DOHH2 (cell line): ENCODE data around the gene PCARE.

Experiments
- H3F3A ChIP-seq: fragments of 200-600 bp; sonication (generic), shearing (Covaris generic); 2 replicates; pipeline ENCODE4 v1.6.0; 2016; ENCODE audit warnings: antibody characterized with exemption, mild to moderate bottlenecking; ENCODE audit not compliant: control insufficient read depth, insufficient read depth
- H3K27ac ChIP-seq: fragments of 200-600 bp; sonication (generic); 2 replicates; pipeline ENCODE4 v1.5.1; 2014; ENCODE audit warnings: low read depth, mild to moderate bottlenecking, low read length, moderate library complexity
- H3K27me3 ChIP-seq: fragments of 200-600 bp; sonication (generic); 2 replicates; pipeline ENCODE4 v1.6.1; 2014; ENCODE audit warnings: mild to moderate bottlenecking, low read length, mixed read lengths; ENCODE audit not compliant: control insufficient read depth
- H3K36me3 ChIP-seq: fragments of 200-600 bp; sonication (generic); 2 replicates; pipeline ENCODE4 v1.6.1; 2014; ENCODE audit warnings: mild to moderate bottlenecking, low read length, moderate library complexity, mixed read lengths; ENCODE audit not compliant: control insufficient read depth
- H3K4me1 ChIP-seq: fragments of 200-600 bp; sonication (generic); 2 replicates; pipeline ENCODE4 v1.6.1; 2014; ENCODE audit warnings: mild to moderate bottlenecking, low read length, mixed read lengths; ENCODE audit not compliant: control insufficient read depth
- H3K4me2 ChIP-seq: fragments of 200-600 bp; sonication (generic); 2 replicates; pipeline ENCODE4 v1.6.0; 2014; ENCODE audit warnings: mild to moderate bottlenecking, low read length, moderate library complexity
- H3K4me3 ChIP-seq: fragments of 200-600 bp; sonication (generic); 2 replicates; pipeline ENCODE4 v1.5.1; 2014; ENCODE audit warnings: mild to moderate bottlenecking, low read length, mixed read lengths
- H3K79me2 ChIP-seq: fragments of 200-600 bp; sonication (generic); 2 replicates; pipeline ENCODE4 v1.6.1; 2014; ENCODE audit warnings: mild to moderate bottlenecking, low read length, mixed read lengths; ENCODE audit not compliant: control insufficient read depth
- H3K9me2 ChIP-seq: fragments of 200-600 bp; sonication (generic); replicated peaks from 2 replicates; pipeline ENCODE4 v1.6.1; 2014; ENCODE audit warnings: mild to moderate bottlenecking, low read length, mixed read lengths; ENCODE audit not compliant: control insufficient read depth
- H3K9me3 ChIP-seq: fragments of 200-600 bp; sonication (generic); 2 replicates; pipeline ENCODE4 v1.6.1; 2014; ENCODE audit warnings: antibody characterized with exemption, low read length, mixed read lengths; ENCODE audit not compliant: control insufficient read depth, insufficient read depth
- H4K20me1 ChIP-seq: fragments of 200-600 bp; sonication (generic); 2 replicates; pipeline ENCODE4 v1.6.0; 2014; ENCODE audit warnings: low read depth, mild to moderate bottlenecking, antibody characterized with exemption, low read length, moderate library complexity; ENCODE audit not compliant: control insufficient read depth, insufficient read depth
- EZH2phosphoT487 ChIP-seq: fragments of 200-600 bp; sonication (generic); IDR thresholded peaks from 2 replicates; pipeline ENCODE4 v1.6.1; 2017; ENCODE audit warnings: borderline replicate concordance, mild to moderate bottlenecking, antibody characterized with exemption, low read length, moderate library complexity, mixed read lengths
- TF ChIP-seq, protein P1 (sequence below): fragments of 200-600 bp; sonication (generic); IDR thresholded peaks from one replicate; pipeline ENCODE4 v1.5.1; 2014; ENCODE audit warnings: antibody characterized with exemption, mild to moderate bottlenecking, low read depth, low read length; ENCODE audit not compliant: poor library complexity, severe bottlenecking

Gene PCARE

DNA sequence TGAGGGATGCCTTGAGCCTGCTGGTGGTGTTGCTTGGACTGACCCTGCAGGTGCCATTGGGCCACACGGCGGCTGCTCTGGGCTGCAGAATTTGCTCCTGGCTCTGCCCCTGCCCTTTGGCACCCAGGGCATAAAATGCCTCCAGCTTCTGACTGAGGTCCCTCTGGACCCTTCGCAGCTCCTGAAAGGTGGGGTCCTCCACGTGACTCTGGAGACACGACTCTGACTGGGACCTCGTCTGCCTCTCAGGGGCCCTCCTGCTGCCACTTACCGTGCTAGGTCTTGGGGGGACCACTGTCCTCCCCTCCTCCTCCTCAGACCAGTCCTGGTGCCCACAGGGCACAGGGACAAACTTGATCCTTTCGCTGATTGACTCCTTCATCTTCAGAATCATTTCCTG, 2.1 kb downstream of the PCARE start:
- no peak overlapping the region for H3K4me2 ChIP-seq
- no peaks in the 10 kb centered on the region for H3K9me2 ChIP-seq
- no peaks in the 10 kb centered on the region for H3K36me3 ChIP-seq
- H3K4me1 ChIP-seq, result no peaks in the 10 kb centered on the region
- no peaks in the 10 kb centered on the region for H3K9me3 ChIP-seq
- H3F3A ChIP-seq, result no peaks in the 10 kb centered on the region
- no peak for TF ChIP-seq EZH2phosphoT487
- TF ChIP-seq, protein P1, sequence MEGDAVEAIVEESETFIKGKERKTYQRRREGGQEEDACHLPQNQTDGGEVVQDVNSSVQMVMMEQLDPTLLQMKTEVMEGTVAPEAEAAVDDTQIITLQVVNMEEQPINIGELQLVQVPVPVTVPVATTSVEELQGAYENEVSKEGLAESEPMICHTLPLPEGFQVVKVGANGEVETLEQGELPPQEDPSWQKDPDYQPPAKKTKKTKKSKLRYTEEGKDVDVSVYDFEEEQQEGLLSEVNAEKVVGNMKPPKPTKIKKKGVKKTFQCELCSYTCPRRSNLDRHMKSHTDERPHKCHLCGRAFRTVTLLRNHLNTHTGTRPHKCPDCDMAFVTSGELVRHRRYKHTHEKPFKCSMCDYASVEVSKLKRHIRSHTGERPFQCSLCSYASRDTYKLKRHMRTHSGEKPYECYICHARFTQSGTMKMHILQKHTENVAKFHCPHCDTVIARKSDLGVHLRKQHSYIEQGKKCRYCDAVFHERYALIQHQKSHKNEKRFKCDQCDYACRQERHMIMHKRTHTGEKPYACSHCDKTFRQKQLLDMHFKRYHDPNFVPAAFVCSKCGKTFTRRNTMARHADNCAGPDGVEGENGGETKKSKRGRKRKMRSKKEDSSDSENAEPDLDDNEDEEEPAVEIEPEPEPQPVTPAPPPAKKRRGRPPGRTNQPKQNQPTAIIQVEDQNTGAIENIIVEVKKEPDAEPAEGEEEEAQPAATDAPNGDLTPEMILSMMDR, result no peak
- no peak overlapping the region for H3K4me3 ChIP-seq
- no peak overlapping the region for H3K27ac ChIP-seq
- no peaks in the 10 kb centered on the region for H3K27me3 ChIP-seq
- H3K79me2 ChIP-seq, result no peaks in the 10 kb centered on the region
- H4K20me1 ChIP-seq, result no peaks in the 10 kb centered on the region

DNA sequence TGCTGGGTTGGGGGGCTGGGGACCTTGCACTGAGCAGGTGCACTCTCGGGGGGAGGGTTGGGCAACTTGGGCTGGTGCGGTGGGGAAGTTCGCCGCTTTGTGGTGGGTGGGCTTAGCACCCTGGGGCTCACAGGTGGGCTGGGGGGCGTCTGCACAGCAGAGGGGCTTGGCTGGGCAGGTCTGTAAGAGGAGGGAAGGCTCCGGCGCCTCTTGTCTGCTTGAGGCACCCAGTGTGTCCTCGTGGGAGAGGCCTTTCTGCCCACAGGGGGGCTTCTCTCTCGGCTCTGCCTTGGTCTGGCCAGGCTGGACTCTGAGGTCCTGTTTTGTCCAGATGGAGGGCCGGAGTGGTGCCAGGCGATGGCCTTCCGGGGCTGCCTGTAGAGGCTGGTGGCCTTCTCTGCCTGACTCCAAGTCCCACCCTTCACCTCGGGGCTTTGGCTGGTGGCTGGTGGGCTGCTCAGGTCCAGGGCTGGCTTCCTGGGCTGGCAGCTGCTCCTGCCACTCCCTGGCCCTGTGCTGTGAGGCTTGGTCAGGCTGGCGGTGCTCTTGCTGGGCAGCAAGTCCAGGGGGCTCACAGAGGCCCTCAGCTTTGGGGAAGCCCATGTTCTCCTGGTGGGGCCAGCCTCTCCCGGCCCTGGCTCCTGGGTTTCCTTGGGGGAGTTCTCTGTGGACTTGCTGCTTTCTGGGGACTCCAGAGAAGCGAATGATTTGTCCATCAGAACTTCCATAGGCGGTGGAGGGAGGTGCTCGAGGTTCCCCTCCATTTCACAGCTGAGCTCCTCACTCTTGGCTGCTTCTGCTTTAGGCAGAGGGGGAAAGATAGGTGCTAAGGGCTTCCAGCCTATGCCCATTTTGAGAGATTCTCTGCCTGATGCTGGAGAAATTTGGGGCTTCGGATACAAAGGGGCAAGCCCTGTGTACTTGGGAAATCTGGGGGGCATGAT, 3.0 kb downstream of the PCARE start:
- H3K27me3 ChIP-seq, result no peaks in the 10 kb centered on the region
- no peaks in the 10 kb centered on the region for H3K4me1 ChIP-seq
- no peaks in the 10 kb centered on the region for H3K9me2 ChIP-seq
- no peaks in the 10 kb centered on the region for H4K20me1 ChIP-seq
- H3K4me3 ChIP-seq, result no peak overlapping the region
- H3K79me2 ChIP-seq, result no peaks in the 10 kb centered on the region
- no peaks in the 10 kb centered on the region for H3K36me3 ChIP-seq
- H3K27ac ChIP-seq, result no peak overlapping the region
- TF ChIP-seq EZH2phosphoT487, result no peak
- TF ChIP-seq, protein P1, result no peak
- no peaks in the 10 kb centered on the region for H3F3A ChIP-seq
- H3K9me3 ChIP-seq, result no peaks in the 10 kb centered on the region
- no peak overlapping the region for H3K4me2 ChIP-seq

DNA sequence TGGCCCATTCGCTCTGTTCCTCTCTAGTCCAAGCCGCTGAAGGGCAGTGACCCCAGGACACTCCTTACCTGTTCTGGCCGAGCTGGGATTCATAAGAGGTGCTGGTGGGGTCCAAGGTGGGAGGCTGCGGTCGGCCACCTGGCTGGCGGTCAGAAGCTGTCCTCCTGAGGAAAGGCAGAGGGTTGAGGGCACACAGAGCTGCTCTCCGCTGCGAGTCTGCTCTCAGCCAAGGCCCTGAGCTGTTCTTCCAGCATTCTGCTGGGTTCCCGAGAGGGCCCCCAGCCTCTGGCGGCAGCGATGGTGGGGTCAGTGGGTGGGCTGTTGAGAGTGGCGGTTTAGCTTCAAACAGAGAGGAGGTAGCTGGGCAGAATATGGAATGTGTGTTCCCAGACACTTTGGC, 3.8 kb downstream of the PCARE start:
- Histone ChIP-seq H3K9me2 (no peaks in the 10 kb centered on the region), H3K4me1 (no peaks in the 10 kb centered on the region), H3K79me2 (no peaks in the 10 kb centered on the region), H3K27me3 (no peaks in the 10 kb centered on the region), H3K36me3 (no peaks in the 10 kb centered on the region), H3K9me3 (no peaks in the 10 kb centered on the region), H3K27ac (no peak overlapping the region), H4K20me1 (no peaks in the 10 kb centered on the region), H3K4me2 (no peak overlapping the region), H3K4me3 (no peak overlapping the region), H3F3A (no peaks in the 10 kb centered on the region)
- TF ChIP-seq, protein P1, result no peak
- TF ChIP-seq EZH2phosphoT487, result no peak
